ENCODE results near the gene FRAS1. TPM values are rescaled to one million over a fixed set of nuclear protein-coding genes. Genes with fewer than 3 reads are reported as not detected.

FRAS1 gene
- total RNA-seq, 2 donors from 2014 or later, result 77.0 to 78.3 TPM

DNA sequence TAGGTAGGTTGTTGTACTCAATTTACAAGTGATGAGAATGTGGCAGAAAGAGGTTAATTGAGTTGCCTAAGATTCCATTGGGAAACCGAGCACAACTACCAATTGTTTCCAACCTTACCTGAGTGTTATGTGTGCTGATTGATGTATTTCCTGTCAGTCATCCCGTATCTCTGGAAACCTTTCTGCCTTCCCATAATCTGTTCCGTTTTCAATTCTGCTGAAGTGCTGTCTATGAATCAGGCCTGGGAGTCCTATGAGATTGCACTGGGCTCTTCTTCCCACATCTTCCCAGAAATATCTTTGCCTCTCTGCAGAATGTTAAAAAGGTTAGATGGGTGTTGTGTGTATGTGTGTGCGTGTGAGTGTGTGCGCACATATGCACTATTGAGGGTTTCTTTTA lies 264.9 kb downstream of the FRAS1 start:
- no peak for DNase-seq
- H3K27ac ChIP-seq (ENCODE audit: low read depth, low read length), result no peak overlapping the region
- H3K36me3 ChIP-seq (ENCODE audit: control insufficient read depth, insufficient read depth, low read length), result peaks cover 36% of the 10 kb centered on the region
- H3K4me1 Mint-ChIP-seq, result peaks cover 32% of the 10 kb centered on the region
- WGBS, 2 experiments (ENCODE audit: insufficient coverage in 1 of 2, insufficient read length in 1 of 2), result 94% methylated on average over 2 to 5 of the region's 5 CpGs
- no peaks in the 10 kb centered on the region for H3K4me1 ChIP-seq (ENCODE audit: control insufficient read depth, insufficient read depth, low read length)
- no peaks in the 10 kb centered on the region for H3K27me3 Mint-ChIP-seq (ENCODE audit: insufficient read depth)
- no peaks in the 10 kb centered on the region for H3K27me3 ChIP-seq (ENCODE audit: control insufficient read depth, insufficient read depth, low read length, poor library complexity, severe bottlenecking)
- H3K9ac ChIP-seq (ENCODE audit: extremely low read depth, low read length, poor library complexity, severe bottlenecking), result no peak overlapping the region
- TF ChIP-seq, protein P1, sequence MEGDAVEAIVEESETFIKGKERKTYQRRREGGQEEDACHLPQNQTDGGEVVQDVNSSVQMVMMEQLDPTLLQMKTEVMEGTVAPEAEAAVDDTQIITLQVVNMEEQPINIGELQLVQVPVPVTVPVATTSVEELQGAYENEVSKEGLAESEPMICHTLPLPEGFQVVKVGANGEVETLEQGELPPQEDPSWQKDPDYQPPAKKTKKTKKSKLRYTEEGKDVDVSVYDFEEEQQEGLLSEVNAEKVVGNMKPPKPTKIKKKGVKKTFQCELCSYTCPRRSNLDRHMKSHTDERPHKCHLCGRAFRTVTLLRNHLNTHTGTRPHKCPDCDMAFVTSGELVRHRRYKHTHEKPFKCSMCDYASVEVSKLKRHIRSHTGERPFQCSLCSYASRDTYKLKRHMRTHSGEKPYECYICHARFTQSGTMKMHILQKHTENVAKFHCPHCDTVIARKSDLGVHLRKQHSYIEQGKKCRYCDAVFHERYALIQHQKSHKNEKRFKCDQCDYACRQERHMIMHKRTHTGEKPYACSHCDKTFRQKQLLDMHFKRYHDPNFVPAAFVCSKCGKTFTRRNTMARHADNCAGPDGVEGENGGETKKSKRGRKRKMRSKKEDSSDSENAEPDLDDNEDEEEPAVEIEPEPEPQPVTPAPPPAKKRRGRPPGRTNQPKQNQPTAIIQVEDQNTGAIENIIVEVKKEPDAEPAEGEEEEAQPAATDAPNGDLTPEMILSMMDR (conservative IDR thresholded peaks at IDR 0.05), result no peak
- H3K9me3 Mint-ChIP-seq, result no peaks in the 10 kb centered on the region
- no peak overlapping the region for H3K27ac Mint-ChIP-seq
- H3K36me3 Mint-ChIP-seq (ENCODE audit: low read depth), result peaks cover 30% of the 10 kb centered on the region
- H3K9me3 ChIP-seq (ENCODE audit: control insufficient read depth, low read length), result no peaks in the 10 kb centered on the region
- H3K4me3 Mint-ChIP-seq, result no peak overlapping the region
- no peak overlapping the region for H3K4me3 ChIP-seq (ENCODE audit: low read length)

DNA sequence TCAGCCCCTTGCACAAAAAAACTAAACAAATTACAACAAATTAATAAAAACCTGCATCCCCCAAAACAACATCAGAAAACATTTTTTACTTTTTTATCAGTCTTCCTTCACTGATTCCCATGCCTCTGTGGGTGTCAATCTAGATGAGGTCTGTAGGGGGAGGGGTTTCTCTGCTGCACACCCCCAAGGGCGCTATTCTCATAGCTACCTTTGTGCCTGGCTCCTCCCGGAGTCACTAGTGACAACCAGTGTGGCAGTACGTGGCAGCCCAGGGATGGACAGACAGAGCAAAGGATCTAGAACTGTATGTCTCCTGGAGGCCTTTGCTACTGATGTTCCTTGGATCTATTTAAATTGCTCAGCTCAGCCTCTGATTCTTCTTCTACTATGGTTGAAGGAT lies 266.3 kb downstream of the FRAS1 start:
- peaks cover 25% of the 10 kb centered on the region for H3K36me3 ChIP-seq (ENCODE audit: control insufficient read depth, insufficient read depth, low read length)
- 73 to 80% methylated on average over 2 to 3 of the region's 3 CpGs for WGBS, 2 experiments (ENCODE audit: insufficient coverage in 1 of 2, insufficient read length in 1 of 2)
- H3K27ac Mint-ChIP-seq, result no peak overlapping the region
- no peaks in the 10 kb centered on the region for H3K27me3 ChIP-seq (ENCODE audit: control insufficient read depth, insufficient read depth, low read length, poor library complexity, severe bottlenecking)
- no peaks in the 10 kb centered on the region for H3K9me3 Mint-ChIP-seq
- H3K27me3 Mint-ChIP-seq (ENCODE audit: insufficient read depth), result no peaks in the 10 kb centered on the region
- H3K9ac ChIP-seq (ENCODE audit: extremely low read depth, low read length, poor library complexity, severe bottlenecking), result no peak overlapping the region
- DNase-seq, result no peak
- TF ChIP-seq, protein P1 (conservative IDR thresholded peaks at IDR 0.05), result no peak
- no peaks in the 10 kb centered on the region for H3K4me1 ChIP-seq (ENCODE audit: control insufficient read depth, insufficient read depth, low read length)
- no peak overlapping the region for H3K4me3 ChIP-seq (ENCODE audit: low read length)
- no peaks in the 10 kb centered on the region for H3K9me3 ChIP-seq (ENCODE audit: control insufficient read depth, low read length)
- no peak overlapping the region for H3K4me3 Mint-ChIP-seq
- peaks cover 23% of the 10 kb centered on the region for H3K36me3 Mint-ChIP-seq (ENCODE audit: low read depth)
- H3K4me1 Mint-ChIP-seq, result peaks cover 22% of the 10 kb centered on the region
- no peak overlapping the region for H3K27ac ChIP-seq (ENCODE audit: low read depth, low read length)

DNA sequence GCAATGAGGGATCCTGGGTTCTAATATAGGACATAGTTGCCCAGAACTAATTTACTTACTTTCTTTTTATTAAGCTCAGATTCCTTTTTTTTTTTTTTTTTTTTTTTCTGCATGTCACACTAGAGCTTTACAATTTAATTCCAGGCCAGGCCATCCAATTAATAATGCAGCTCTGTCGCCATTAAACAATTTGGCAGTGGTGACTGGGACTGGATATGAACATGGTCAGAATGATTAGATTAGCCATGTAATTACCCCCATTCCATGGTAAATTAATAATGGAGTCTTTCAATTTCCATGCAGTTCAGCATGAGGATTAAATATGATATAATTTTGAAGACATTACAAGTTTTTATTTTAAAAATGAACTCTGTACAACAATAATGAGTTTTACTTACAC lies 267.5 kb downstream of the FRAS1 start:
- peaks cover 18% of the 10 kb centered on the region for H3K36me3 ChIP-seq (ENCODE audit: control insufficient read depth, insufficient read depth, low read length)
- H3K9ac ChIP-seq (ENCODE audit: extremely low read depth, low read length, poor library complexity, severe bottlenecking), result no peak overlapping the region
- H3K4me3 ChIP-seq (ENCODE audit: low read length), result no peak overlapping the region
- H3K9me3 ChIP-seq (ENCODE audit: control insufficient read depth, low read length), result peaks cover 5% of the 10 kb centered on the region
- TF ChIP-seq, protein P1 (conservative IDR thresholded peaks at IDR 0.05), result no peak
- no peaks in the 10 kb centered on the region for H3K27me3 ChIP-seq (ENCODE audit: control insufficient read depth, insufficient read depth, low read length, poor library complexity, severe bottlenecking)
- no peak overlapping the region for H3K27ac ChIP-seq (ENCODE audit: low read depth, low read length)
- 100% methylated on average over 1 of the region's 1 CpG; no CpG with 5 or more reads in 1 of the 2 experiments for WGBS, 2 experiments (ENCODE audit: insufficient coverage in 1 of 2, insufficient read length in 1 of 2)
- H3K4me1 ChIP-seq (ENCODE audit: control insufficient read depth, insufficient read depth, low read length), result no peaks in the 10 kb centered on the region
- Mint-ChIP-seq H3K4me1 (peaks cover 19% of the 10 kb centered on the region), H3K27ac (no peak overlapping the region), H3K36me3 (ENCODE audit: low read depth) (peaks cover 24% of the 10 kb centered on the region), H3K27me3 (ENCODE audit: insufficient read depth) (no peaks in the 10 kb centered on the region), H3K4me3 (no peak overlapping the region), H3K9me3 (peaks cover 5% of the 10 kb centered on the region)
- DNase-seq, result no peak
